NCI-H1436 treated with DMSO at 0.1 percent for 48 hours (cell line): Measurements from ENCODE around the gene PRSS50.

Source experiments
- DNase-seq: peaks from one replicate; lab custom pipeline; 2025; lab: John Stamatoyannopoulos, UW

The PRSS50 gene

DNA sequence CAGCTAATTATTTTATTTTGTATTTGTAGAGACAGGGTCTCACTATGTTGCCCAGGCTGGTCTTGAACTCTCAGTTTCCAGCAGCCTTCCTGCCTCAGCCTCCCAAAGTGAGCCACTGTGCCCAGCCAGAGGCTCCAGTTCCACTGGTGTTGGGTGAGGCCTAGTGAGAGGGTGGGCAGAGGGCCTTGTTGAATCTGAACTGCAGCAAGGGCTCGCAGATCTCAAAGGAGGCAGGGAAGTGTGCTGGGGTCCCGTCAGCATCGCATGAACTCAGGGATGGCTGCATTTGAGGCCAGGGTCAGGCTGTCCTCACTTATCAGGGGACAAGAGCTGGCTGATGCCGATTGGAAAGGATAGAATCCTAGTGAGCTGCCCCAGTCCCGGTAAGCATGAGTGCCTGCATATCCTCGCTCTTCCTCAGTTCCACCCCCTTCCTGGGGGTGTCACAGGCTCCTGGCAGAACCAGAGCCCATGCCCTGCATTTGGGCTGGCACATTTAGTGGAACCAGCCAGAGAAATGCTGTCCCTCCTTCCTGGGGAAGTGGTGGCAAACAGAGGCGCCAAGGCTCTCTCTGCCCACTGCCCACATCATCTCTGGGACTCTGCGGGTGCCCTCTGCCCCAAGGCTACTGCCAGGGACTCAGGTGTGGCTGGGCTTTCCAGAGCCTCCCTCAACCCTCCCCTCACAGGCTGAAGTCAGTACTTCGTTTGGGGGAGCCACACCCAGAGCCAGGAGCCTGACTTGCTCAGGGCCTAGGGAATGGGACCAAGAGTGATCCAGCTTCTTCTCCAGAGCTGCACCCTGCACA, 48.3 kb downstream of the PRSS50 start:
- DNase-seq: no peak

- DNase-seq: no peak
Measured at GRCh38 chr3:46668591-46668990, 49.1 kb downstream of the PRSS50 start.

DNA sequence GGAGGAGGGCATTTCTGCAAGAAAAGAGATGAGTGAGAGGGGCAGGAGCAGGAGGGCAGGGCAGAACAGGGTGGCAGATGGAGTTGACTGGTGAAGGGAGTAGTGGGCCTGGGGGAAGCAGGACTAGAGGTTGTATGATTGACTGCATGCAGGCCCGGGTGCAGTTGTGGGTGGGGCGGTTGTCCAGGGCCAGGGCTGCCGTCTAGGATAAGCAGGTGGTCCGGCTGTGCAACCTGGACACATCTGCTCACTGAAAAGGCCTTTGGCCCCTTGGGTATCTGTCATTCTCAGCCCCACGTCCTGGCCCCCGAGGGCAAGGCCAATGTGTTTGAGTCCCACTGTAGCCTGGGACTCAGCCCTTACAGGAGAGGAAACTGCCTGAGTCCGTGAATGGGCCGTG, 49.6 kb downstream of the PRSS50 start:
- no peak for DNase-seq

- DNase-seq: no peak
Measured at GRCh38 chr3:46667657-46668056, 50.0 kb downstream of the PRSS50 start.

DNA sequence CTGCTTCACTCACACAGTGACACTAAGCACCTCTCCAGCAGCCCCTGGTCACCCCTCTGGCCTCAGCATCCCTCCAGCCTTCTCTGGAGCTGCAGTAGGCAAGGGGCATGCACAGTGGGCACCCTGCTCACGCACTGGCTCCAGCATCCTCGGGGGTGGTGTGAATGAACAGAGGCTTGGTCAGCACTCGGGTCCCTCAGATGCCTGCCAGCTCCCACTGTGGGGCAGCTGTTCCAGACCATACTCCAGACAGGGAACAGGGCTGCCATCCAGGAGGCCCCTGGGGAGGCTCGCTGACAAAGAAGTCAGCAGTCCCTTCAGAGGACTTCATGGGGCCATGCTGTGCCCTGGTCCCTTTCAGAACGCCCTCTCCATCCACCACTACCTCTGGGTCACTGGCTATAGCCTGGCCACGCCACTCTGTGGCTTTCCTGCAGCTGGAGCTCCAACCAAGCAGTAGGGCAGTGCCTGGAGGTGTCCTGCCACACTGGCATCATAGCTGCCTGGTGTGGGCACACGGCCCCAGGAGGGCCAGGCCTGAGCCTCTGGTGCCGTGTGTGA, 50.5 kb downstream of the PRSS50 start:
- DNase-seq: no peak

- DNase-seq: no peak
Measured at GRCh38 chr3:46666453-46666845, 51.2 kb downstream of the PRSS50 start.

DNA sequence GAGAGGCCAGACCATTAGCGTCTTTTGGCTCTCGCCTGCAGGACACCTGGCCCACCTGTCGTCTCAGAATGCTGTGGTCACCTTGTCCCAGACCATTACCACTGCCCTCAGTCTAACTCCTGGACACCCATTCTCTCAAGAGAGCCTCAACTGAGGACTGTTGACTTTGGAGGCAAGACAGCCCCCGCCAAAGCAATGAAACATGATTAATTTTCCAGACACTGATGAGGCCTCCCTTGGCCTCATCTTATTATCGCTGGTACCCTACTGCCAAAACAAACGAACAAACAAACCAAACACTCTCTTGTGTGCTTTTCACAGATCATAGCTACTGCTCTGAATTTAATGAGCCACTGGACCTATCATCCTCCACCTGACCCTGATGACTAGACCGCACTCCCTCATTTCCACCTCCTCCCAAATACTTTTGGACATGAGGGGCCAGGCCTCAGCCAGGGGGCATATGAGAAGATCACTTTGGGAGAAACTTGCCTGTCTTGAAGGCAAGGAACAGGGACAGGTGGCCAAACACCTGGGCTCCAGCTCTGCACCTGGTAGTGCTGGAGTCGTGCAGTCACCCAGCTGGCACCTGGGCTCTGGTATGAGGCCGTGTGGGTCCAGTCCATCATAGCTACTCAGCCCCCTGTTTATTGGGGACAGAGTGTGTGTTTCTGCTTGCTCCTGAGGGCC, 51.8 kb downstream of the PRSS50 start:
- DNase-seq: no peak

DNA sequence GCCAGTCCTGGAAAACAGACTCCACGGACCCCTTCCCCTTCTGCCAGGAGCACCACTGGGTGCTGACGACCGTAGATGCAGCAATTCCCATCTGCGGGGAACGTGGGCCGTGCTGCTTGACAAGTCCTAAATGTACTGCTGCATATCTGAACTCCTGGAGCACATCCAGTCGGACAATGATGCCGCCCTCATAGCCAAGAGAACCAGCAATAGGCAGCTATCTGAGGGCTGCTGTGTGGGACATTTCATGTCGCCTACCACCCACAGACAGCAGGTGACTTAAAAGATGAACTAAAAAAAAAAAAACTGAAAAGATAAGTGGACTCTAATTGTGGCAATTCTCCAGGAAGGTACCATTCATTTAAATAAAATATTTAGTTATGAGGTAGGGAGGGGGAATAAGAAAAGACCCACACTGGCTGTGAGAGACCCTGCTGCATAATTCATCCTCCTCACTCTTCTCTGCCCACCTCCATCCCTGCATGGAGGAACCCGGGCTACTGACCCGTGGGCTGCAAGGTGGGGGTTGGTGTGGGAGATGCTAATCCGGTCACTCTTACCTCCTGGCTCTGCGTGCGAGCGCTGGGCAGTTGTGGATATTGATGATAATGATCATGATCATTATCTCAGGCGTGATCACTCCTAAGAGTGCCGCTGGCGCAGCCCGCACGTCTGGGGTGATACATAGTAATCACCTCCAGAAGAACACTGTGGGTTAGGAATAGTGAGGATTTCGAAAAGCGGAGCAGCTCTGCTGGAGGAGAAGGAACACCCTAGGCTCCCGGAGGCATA, 52.5 kb downstream of the PRSS50 start:
- no peak for DNase-seq

- no peak for DNase-seq
Measured at GRCh38 chr3:46664188-46664970, 53.3 kb downstream of the PRSS50 start.

DNA sequence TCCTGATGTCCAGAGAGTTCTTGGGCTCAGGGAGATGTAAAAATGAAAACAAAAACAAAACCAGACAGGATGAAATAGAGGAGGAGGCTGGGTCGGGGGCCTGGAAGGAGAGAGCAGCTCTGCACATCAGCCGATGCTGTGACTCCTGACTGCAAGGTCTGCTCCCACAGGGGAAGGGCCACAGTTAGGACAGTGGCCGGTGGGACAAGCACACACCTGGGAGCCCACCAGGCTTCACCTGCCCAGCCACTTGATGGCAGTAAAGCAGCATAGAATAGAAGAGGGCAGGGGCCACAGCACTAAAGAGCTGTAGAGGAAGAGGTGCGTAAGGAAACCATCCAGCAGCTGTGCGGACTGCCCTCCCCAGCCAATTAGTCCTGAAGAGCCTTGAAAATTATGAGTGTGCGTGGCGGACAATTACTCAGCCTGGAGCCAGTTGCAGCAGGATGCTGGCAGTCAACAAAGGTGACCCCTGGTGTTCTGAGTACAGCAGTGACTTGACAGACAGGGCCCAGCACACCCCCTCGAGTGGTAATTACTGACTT, 54.0 kb downstream of the PRSS50 start:
- no peak for DNase-seq

GRCh38 chr3:46662771-46663551, 54.7 kb downstream of the PRSS50 start:
- DNase-seq: no peak
